K562 (cell line): Measurements from ENCODE around the gene ZFPM1. TPM values are rescaled to one million over a fixed set of nuclear protein-coding genes. Genes with fewer than 3 reads are reported as not detected.

Experiments
- AFF1 ChIP-seq, 2 experiments: fragments of 450-650 bp; IDR thresholded peaks; 2 replicates each; pipeline ENCODE4 v1.6.1; 2018; ENCODE audit warnings: mild to moderate bottlenecking in 2 of 2, low read depth in 1 of 2; ENCODE audit not compliant: partially characterized antibody in 2 of 2
- CHAMP1 ChIP-seq: fragments of 450-650 bp; IDR thresholded peaks from 2 replicates; pipeline ENCODE4 v1.6.1; 2016; ENCODE audit warnings: mild to moderate bottlenecking
- FUS ChIP-seq: fragments of 200-400 bp; formaldehyde crosslinking; optimal IDR thresholded peaks from 2 replicates; pipeline ENCODE3; 2017; ENCODE audit warnings: low read depth, low read length
- HSF4 ChIP-seq: fragments of 250-450 bp; sonication (Bioruptor Pico); IDR thresholded peaks from 2 replicates; pipeline ENCODE4 v2.1.2; 2022; ENCODE audit warnings: mild to moderate bottlenecking, moderate library complexity, borderline replicate concordance
- MEF2A ChIP-seq: IDR thresholded peaks from 2 replicates; pipeline ENCODE4 v1.6.1; 2011; ENCODE audit warnings: low read depth, mild to moderate bottlenecking, low read length, moderate library complexity; ENCODE audit not compliant: control insufficient read depth
- MLLT1 ChIP-seq, 2 experiments: fragments of 450-650 bp; IDR thresholded peaks; 2 replicates each; pipeline ENCODE4 v1.6.1; 2016
- NFXL1 ChIP-seq: fragments of 450-650 bp; formaldehyde crosslinking; IDR thresholded peaks from 2 replicates; pipeline ENCODE4 v1.4.0; 2021; ENCODE audit warnings: mild to moderate bottlenecking
- STAG1 ChIP-seq: sonication (generic); formaldehyde crosslinking; IDR thresholded peaks from 2 replicates; pipeline ENCODE4 v1.5.0; 2020; ENCODE audit warnings: missing genetic modification reagents, borderline replicate concordance
- THAP7 ChIP-seq: fragments of 250-450 bp; sonication (Bioruptor Pico); IDR thresholded peaks from 2 replicates; pipeline ENCODE4 v1.5.0; 2021
- TSHZ1 ChIP-seq: fragments of 250-450 bp; sonication (Bioruptor Pico); IDR thresholded peaks from 2 replicates; pipeline ENCODE4 v1.4.0; 2020; ENCODE audit warnings: mild to moderate bottlenecking, moderate library complexity
- ZFX ChIP-seq: sonication (generic); formaldehyde crosslinking; IDR thresholded peaks from 2 replicates; pipeline ENCODE4 v1.8.0; 2022; ENCODE audit warnings: mild to moderate bottlenecking, missing genetic modification reagents, moderate library complexity
- ZNF324 ChIP-seq: fragments of 250-450 bp; sonication (Bioruptor Pico); IDR thresholded peaks from 2 replicates; pipeline ENCODE4 v1.4.0; 2020; ENCODE audit warnings: mild to moderate bottlenecking
- ZNF57 ChIP-seq: fragments of 450-650 bp; formaldehyde crosslinking; IDR thresholded peaks from 2 replicates; pipeline ENCODE4 v1.4.0; 2020; ENCODE audit warnings: mild to moderate bottlenecking, moderate library complexity
- ZNF707 ChIP-seq: fragments of 250-450 bp; sonication (Bioruptor Pico); conservative IDR thresholded peaks from 2 replicates; pipeline ENCODE4 v1.8.0; 2022; ENCODE audit warnings: inconsistent platforms, mild to moderate bottlenecking, moderate library complexity
- ZNF778 ChIP-seq: fragments of 450-650 bp; formaldehyde crosslinking; IDR thresholded peaks from 2 replicates; pipeline ENCODE4 v1.4.0; 2020; ENCODE audit warnings: mild to moderate bottlenecking, moderate library complexity
- polyA plus RNA-seq, 8 experiments: library from polyadenylated mRNA; depleted of rRNA in 4 of 8; stranded (reverse) in 5 of 8; unstranded in 3 of 8; fragments of >200 nt; fragmentation: Nextera tagmentation in 2 of 8; fragmentation: Illumina TruSeq in 1 of 8; extraction: Ambion mirVana in 2 of 8; extraction: Trizol in 1 of 8; gene quantifications; 2 replicates each; pipeline versions ENCODE4 v1.2.1 to v1.2.3, GENCODE V29; 2011 to 2014; ENCODE audit warnings: inconsistent platforms in 1 of 8, missing spikeins in 1 of 8
- total RNA-seq, 7 experiments: library from RNA; depleted of rRNA in 6 of 7; stranded (reverse); fragments of >200 nt in 6 of 7; fragmentation: Illumina TruSeq in 2 of 7; extraction: Trizol in 2 of 7; gene quantifications; 2 replicates each; pipeline versions ENCODE4 v1.2.1 to v1.2.3, GENCODE V29; 2011 to 2021; ENCODE audit warnings: low replicate concordance in 1 of 7

Gene ZFPM1
- total and polyA plus RNA-seq, 9 of the 15 experiments (the other 6 are each of a cell fraction or from before 2014, with no cell fraction given): 0.03 to 35.9 (median 1.4) TPM

- no peak for TF ChIP-seq TSHZ1
- peak; percentile 58 for TF ChIP-seq FUS
- TF ChIP-seq ZNF324 (CRISPR knock-in tag): no peak
- 0 out of 2 replicates have a peak, but pooled peaks have one; percentile 28 for TF ChIP-seq HSF4 (CRISPR knock-in tag)
- no peak for TF ChIP-seq NFXL1
- TF ChIP-seq ZNF778 (CRISPR knock-in tag): no peak
- TF ChIP-seq MEF2A: no peak
- no peak for TF ChIP-seq ZNF707
- peak in 1 of 2 experiments; percentile 27; a peak in 1 of 4 replicates for TF ChIP-seq MLLT1 (IDR thresholded peaks at IDR 0.05)
- no peak for TF ChIP-seq AFF1 (IDR thresholded peaks at IDR 0.05; ENCODE audit: low read depth in 1 of 2, partially characterized antibody in 2 of 2)
- TF ChIP-seq CHAMP1: no peak
- TF ChIP-seq ZFX (CRISPR knock-in tag): no peak
- no peak for TF ChIP-seq THAP7 (CRISPR knock-in tag)
- TF ChIP-seq STAG1 (CRISPR knock-in tag): peak; percentile 90
- TF ChIP-seq ZNF57: no peak
Measured at GRCh38 chr16:88527186-88527936, 74.3 kb downstream of the ZFPM1 start (continued).
